GM18498 (cell line): Measurements from ENCODE around the gene C15orf39.
"Not testable (repeated sequence)": the region's sequence is repeated elsewhere in the genome, so short reads cannot be mapped to it uniquely, and the experiment has no call there.

Experiments
- ATAC-seq: cut with Tn5 transposase; IDR thresholded peaks from one replicate; pipeline ENCODE4 v1.9.1; 2021; ENCODE audit warnings: mild to moderate bottlenecking, moderate library complexity; ENCODE audit not compliant: unreplicated experiment

Gene C15orf39

GRCh38 chr15:75229191-75230015 lies 27.7 kb downstream of the C15orf39 start:
- no peak for ATAC-seq

DNA sequence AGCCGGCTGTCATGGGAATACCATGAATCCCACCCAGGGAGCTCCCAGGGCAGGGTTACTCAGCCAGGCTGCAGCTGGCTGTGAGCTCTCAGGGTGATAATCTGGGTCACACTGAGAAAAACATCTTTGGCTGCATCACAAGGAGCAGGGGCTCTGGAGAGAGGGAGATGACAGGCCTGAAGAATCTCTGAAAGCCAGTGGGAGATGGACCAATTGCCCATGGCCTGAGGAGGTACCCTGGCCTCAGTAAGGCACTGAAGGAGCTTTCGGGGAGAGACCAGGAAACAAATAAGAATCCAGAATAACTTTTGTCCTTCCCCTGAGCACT lies 28.3 kb downstream of the C15orf39 start:
- ATAC-seq = no peak

DNA sequence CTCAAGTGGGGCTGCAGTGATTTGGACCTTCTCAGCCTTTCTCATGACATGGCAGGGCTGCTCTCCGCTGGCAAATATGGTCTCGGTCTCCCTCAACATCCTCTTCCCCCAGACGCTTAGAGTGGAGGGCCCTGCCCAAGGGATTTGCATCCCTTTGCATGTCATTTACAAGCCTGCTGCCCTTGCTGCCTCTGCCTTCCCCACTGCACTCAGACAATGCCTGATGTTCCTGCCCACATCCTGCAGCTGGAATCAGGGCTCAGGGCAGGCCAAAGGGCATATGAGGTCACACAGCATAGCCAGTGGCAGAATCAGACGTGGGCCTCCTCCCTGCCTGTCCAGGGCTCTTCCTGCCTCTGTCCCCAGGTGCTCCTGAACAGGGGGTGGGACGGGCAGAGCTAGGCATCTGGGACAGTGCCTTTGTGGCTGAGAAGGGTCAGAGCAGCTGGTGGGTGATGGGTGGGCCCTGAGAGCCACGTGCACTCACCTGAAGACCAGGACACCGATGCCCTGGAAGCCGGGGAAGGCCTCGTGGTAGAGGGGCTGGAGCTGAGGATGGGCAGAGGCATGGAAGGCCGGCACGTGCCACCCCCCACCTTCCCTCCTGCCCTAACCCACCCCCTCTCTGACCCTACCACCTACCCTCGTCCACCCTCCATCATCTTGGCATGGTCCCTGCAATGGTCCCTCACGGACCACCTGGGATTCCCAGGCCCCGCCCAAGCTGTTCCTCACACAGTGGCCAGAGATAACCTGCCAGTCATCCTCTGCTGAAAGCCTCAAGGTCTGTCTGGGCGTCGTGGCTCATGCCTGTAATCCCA lies 29.1 kb downstream of the C15orf39 start:
- no peak for ATAC-seq

- no peak for ATAC-seq
Measured at GRCh38 chr15:75231836-75232235, 30.2 kb downstream of the C15orf39 start.

GRCh38 chr15:75232252-75232813 lies 30.7 kb downstream of the C15orf39 start:
- no peak for ATAC-seq

- ATAC-seq = no peak
Measured at GRCh38 chr15:75232826-75233503, 31.3 kb downstream of the C15orf39 start.

DNA sequence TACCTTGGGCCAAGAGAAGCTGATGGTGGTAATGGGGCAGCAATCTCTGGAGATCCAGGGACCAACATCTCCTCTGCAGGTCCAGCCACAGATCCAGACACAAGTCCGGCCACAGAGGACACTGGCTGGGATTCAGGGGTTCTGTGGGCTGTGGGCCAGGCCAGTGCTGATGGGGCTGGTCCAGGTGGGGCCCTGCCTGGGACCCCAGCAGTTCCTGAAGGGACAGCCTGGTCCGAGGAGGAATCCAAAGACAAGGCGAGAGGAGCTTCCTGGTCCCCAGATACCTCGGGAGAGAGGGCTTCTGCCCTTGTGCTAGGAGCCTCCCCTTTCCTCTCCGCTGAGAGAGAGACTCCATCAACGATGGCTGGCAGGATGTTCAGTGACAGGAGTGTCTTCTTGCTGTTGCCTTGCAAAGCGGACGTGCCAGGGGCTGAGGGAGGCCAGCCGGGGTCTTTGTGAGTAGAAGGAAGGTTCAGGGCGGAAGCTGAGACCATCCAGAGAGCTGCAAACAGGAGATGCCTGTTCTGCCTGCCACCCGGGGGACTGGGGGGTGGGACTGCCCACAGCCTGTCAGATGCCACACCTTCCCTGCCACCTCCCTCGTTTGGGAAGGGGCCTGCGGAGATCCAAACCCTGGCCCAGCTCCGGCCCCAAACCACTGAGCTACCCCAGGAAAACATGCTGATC lies 32.0 kb downstream of the C15orf39 start:
- ATAC-seq = no peak

GRCh38 chr15:75234191-75234810 lies 32.6 kb downstream of the C15orf39 start:
- ATAC-seq = no peak

- no peak for ATAC-seq
Measured at GRCh38 chr15:75235051-75235673, 33.5 kb downstream of the C15orf39 start.

DNA sequence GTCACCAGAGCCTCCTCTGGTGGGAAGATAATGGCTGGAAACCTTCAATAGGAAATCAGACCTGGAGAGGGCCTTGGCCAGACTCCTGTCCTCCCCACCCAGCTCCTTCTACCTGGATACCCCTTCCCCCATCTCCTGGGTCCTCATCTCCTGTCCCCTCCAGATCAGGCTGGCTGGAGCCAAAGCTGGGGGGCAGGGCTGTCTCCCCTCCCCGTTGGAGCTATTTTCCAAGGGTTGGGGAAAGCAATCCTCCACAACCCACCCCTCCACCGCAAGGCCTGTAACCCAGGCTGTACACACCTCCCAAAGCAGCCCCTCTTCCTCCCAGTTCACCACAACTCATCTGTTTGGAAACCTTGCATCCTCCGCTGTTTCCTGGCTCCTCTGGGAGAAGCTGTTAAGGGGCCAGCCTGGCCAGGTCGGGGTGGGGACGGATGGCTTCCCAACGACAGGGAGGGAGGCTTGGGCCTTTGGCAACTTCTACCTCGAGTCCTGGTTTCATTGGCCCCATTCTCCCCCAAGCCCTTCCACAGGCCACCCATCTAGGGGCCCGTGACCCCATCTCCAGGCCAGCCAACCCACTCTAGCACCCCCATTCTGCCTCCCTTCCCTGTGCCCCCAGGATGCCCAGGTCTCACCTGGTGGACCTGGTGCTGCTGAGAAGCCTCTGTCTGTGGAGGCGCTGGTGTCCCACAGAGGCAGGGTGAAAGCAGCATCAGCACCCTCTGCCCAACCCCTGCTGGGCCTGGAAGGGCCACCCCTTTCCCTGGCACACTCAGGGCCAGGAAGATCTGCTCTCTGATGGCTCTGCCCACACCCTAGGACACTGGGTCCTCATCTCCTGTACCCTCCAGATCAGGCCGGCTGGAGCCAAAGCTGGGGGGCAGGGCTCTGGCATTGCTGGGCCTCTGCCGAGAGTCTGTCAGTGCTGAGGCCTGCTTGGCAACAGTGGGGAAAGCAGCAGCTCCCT lies 34.4 kb downstream of the C15orf39 start:
- no peak for ATAC-seq

DNA sequence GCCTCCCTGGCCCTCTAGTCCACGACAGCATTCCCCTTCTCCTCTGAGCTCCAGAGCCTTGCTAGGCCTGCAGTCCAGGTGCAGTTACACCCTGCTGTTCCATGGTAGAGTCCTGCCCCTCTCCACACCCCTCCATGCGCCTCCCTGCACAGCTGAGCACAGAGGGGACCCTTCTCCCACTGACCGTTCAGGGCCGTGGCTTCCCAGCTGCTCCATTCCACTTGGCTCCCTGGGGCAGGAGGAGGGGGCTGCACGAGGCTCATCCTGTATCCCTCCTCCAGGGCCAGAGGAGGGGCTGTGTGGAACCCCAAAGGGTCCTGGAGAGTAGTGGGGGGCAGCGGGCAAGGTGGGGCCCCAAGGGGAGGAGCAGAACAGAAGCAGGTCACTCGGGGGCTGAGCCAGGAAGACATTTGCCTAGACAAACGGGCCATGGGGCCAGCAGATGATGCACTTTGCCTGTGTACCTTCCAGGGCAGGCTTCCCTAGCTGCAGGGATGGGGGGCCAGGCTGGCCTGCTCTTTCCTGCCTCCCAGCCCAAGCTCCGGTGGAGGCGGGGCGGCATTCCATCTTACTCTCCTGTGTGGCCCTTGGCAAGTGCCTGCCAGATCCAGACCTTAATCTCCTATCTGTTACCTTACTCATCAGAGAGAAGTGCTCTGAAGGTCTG lies 35.8 kb downstream of the C15orf39 start:
- no peak for ATAC-seq

DNA sequence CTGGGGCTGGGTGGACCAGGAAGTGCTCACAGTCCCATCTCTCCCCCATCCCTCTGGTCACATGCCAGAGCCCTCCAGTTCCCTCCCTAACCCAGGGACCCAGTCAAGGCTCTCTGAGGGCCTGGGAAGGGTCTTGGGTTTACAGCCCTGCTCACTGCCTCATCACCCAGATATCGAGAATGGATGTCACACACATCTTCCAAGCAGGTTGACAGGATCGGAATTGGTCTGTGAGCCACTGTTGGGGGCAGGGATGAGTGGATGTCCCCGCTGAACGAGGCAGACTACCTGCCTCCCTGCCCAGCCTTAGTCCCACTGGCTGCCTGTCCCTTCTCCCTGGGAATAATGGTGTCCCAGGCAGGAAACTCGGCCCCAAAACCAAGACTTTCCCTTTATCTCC lies 36.5 kb downstream of the C15orf39 start:
- no peak for ATAC-seq

- not testable (repeated sequence) for ATAC-seq
Measured at GRCh38 chr15:75245741-75246140, 44.1 kb downstream of the C15orf39 start.

DNA sequence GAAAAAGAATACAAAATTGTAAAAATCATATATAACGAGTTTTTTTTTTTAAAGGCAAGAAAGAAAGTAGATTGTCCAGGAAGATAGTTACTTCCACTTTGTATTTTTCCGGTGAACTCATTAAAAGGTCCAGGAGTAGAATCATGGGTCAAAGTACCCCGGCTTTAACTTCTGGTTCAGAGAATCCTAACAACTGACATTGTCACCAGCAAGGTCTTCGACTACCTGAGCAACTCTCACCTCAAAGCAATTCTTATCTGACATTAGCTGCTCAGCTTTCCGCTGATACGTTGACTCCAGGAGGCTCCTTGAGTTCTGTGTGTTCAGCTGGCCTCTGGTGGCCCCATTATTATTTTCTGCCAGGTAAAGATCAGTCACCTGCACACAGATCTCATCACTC lies 47.3 kb downstream of the C15orf39 start:
- not testable (repeated sequence) for ATAC-seq

DNA sequence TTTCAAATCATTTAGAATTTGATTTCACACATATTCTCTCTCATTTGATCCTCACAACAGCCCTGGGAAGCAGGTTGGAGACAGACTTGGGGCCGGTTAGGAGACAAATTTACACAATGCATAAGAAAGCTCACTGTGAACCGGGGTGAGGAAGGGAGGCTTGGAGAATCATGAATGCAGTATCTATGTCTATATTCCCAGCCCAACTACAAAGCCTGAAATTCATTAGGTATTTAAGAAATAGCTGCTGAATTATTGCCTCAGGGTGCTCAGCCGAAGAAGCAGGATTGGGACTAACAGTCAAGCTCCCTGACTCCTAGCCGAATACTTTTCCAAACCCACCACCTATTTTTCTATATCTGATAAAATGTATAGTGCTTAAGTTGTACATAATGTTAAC lies 48.0 kb downstream of the C15orf39 start:
- no peak for ATAC-seq

DNA sequence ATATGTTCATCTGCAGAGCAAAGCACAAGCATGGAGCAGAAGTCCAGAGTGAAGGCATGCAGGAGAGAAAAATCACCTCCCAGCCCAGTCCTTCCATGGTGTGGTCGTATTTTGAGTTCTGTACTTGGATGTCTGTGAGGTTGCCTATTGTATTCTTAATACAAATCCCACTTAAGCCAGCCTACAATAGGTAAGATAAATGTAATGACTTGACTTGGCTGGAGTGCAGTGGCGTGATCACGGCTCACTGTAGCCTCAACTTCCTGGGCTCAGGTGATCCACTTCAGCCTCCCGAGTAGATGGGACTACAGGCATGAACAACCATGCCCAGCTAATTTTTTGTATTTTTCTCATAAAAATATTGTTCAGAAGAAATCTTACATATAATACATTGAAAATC lies 49.7 kb downstream of the C15orf39 start:
- ATAC-seq = not testable (repeated sequence)

DNA sequence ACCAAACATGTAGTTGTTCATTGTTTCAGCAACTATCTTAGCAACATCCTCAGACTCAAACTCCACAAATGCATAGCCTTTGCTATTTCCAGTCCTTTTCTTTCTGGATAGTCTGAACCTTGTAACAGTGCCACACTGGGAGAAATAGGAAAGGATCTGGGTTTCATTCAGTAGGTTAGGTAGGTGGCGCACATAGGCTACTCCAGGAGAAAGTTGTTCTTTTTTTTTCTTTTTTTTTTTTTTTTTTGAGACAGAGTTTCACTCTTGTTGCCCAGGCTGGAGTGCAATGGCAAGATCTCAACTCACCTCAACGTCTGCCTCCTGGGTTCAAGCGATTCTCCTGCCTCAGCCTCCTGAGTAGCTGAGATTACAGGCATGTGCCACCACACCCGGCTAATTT lies 50.6 kb downstream of the C15orf39 start:
- not testable (repeated sequence) for ATAC-seq

DNA sequence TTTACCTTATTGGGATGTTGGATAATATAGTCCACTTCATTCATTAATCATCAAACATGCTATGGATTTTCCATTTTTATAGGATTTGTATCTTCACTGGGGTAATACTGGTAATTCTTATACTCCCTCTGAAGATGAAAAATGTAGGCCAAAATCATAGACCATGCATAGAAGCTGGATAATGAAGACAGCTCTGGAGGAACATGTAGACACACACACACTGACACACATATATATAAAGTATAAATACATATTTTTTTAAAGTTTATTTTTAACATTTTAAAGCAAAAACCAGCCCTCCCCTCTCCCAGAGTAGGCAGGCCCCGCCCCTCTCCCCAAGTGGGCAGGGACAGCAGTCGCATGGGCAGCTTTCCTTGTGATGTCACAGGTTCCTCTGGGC lies 56.4 kb downstream of the C15orf39 start, which contains the start of gene GOLGA6C:
Gene GOLGA6C (plus strand): TSS at position 301 of the 400 bp plus-strand sequence. CDS start 265 bp downstream, outside the sequence.
- not testable (repeated sequence) for ATAC-seq
